Thyroid gland (tissue), 4 donors: ENCODE results near the gene TMEM37.

Source experiments
- POLR2A ChIP-seq, 2 donors: fragments of 450-650 bp; IDR thresholded peaks; one replicate each; pipeline ENCODE4 v1.6.1; 2017; ENCODE audit warnings: antibody characterized with exemption in 2 of 2, mild to moderate bottlenecking in 2 of 2, moderate library complexity in 1 of 2
- TF ChIP-seq, protein P1 (sequence below), 6 experiments: fragments of 200-600 bp in 3 of 6; fragments of 450-650 bp in 3 of 6; sonication (generic) in 3 of 6; IDR thresholded peaks; one replicate each; pipeline ENCODE4 v1.5.1; 2016 to 2019; ENCODE audit warnings: antibody characterized with exemption in 6 of 6, mild to moderate bottlenecking in 2 of 6, inconsistent platforms in 1 of 6, moderate library complexity in 1 of 6

DNA sequence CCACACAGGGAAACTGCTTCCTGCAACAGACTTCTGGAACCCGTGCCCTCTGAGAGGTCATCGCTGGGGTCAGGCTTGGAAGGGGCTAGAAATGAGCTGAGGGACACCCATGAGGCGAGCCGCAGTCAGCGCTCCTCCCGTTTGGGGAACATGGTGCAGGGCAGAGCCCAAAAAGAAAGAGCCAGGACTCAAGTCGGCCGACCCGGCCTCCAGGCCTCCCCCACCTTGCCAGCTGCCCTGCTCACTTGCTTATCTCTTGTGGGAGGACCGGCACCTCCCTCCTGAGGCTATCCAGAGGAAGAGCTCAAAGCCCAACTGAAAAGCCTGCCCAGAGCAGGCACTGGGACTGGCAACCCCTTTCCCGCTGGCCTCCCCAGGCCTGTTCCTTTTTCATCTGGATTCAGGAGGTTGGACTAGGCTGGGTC is 49.1 kb downstream of the TMEM37 start:
- TF ChIP-seq POLR2A (IDR thresholded peaks at IDR 0.05): no peak
- TF ChIP-seq, protein P1, sequence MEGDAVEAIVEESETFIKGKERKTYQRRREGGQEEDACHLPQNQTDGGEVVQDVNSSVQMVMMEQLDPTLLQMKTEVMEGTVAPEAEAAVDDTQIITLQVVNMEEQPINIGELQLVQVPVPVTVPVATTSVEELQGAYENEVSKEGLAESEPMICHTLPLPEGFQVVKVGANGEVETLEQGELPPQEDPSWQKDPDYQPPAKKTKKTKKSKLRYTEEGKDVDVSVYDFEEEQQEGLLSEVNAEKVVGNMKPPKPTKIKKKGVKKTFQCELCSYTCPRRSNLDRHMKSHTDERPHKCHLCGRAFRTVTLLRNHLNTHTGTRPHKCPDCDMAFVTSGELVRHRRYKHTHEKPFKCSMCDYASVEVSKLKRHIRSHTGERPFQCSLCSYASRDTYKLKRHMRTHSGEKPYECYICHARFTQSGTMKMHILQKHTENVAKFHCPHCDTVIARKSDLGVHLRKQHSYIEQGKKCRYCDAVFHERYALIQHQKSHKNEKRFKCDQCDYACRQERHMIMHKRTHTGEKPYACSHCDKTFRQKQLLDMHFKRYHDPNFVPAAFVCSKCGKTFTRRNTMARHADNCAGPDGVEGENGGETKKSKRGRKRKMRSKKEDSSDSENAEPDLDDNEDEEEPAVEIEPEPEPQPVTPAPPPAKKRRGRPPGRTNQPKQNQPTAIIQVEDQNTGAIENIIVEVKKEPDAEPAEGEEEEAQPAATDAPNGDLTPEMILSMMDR (IDR thresholded peaks at IDR 0.05): no peak
